Kidney epithelial cell (primary cell): Measurements from ENCODE around the gene RGS5. TPM values are rescaled to one million over a fixed set of nuclear protein-coding genes. Genes with fewer than 3 reads are reported as not detected.

Experiments used
- DNase-seq: peaks from one replicate; pipeline ENCODE4 v3.0.0-alpha.2; 2010; ENCODE audit warnings: low read depth
- H3K27me3 ChIP-seq: 2 replicates; pipeline ENCODE4 v1.6.0; 2011; ENCODE audit warnings: low read length; ENCODE audit not compliant: control insufficient read depth, insufficient read depth
- H3K36me3 ChIP-seq: 2 replicates; pipeline ENCODE4 v1.5.1; 2011; ENCODE audit warnings: low read length; ENCODE audit not compliant: control insufficient read depth, insufficient read depth
- H3K4me3 ChIP-seq: 2 replicates; pipeline ENCODE4 v1.5.1; 2011; ENCODE audit warnings: low read depth, mild to moderate bottlenecking, control low read depth, low read length
- total RNA-seq: library from RNA; depleted of rRNA; stranded (reverse); fragments of >200 nt; gene quantifications from 2 replicates; pipeline ENCODE4 v1.2.3, GENCODE V29; 2015
- TF ChIP-seq, protein P1 (sequence below): IDR thresholded peaks from 2 replicates; pipeline ENCODE4 v1.5.1; 2011; ENCODE audit warnings: mild to moderate bottlenecking, moderate library complexity, low read length, control low read depth, inconsistent platforms; ENCODE audit not compliant: insufficient read depth, poor library complexity, severe bottlenecking

RGS5 gene
- total RNA-seq, 1 donor from 2014 or later, result 1.8 TPM

DNA sequence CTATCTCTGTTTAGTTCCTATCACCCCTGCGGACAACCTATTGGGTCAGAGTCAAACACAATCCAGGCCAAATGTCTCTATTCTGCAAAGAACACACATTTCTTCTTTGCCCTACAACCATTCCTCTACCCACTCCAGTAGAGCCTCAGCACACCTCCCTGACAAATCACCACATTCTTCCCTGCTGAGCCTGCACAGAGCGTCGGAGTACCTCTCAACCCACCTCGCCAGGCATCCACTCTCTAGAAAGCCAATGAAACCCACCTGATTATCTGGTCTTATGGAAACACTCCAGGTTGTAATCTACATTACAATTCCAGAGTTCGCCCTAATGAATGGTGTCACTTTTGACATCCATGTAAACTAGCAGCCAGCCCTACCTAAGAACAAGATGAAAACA is 47.1 kb downstream of the RGS5 start:
- Histone ChIP-seq H3K27me3 (no peaks in the 10 kb centered on the region), H3K4me3 (no peak overlapping the region), H3K36me3 (no peaks in the 10 kb centered on the region)
- no peak for DNase-seq
- TF ChIP-seq, protein P1, sequence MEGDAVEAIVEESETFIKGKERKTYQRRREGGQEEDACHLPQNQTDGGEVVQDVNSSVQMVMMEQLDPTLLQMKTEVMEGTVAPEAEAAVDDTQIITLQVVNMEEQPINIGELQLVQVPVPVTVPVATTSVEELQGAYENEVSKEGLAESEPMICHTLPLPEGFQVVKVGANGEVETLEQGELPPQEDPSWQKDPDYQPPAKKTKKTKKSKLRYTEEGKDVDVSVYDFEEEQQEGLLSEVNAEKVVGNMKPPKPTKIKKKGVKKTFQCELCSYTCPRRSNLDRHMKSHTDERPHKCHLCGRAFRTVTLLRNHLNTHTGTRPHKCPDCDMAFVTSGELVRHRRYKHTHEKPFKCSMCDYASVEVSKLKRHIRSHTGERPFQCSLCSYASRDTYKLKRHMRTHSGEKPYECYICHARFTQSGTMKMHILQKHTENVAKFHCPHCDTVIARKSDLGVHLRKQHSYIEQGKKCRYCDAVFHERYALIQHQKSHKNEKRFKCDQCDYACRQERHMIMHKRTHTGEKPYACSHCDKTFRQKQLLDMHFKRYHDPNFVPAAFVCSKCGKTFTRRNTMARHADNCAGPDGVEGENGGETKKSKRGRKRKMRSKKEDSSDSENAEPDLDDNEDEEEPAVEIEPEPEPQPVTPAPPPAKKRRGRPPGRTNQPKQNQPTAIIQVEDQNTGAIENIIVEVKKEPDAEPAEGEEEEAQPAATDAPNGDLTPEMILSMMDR, result no peak

DNA sequence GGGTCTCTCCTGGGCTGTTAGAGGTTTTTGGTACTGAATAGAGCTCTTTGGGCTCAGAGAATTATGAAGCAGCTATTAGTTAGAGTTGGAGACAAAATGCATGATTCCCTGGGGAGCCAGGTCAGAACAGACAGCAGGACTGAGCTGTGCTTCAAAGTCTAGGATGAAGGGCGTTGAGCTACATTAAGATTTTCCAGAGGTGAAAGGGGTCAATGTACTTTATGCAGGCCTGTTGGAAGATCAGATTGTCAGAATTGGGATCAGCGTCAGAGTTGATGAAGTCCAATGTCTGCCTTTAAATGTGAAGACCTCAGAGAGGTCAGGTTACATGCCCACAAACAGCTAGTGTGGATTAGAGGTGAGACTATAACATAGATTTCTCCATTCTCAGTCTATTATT is 53.8 kb downstream of the RGS5 start:
- H3K27me3 ChIP-seq, result no peaks in the 10 kb centered on the region
- no peak overlapping the region for H3K4me3 ChIP-seq
- TF ChIP-seq, protein P1, result no peak
- DNase-seq, result no peak
- no peaks in the 10 kb centered on the region for H3K36me3 ChIP-seq

DNA sequence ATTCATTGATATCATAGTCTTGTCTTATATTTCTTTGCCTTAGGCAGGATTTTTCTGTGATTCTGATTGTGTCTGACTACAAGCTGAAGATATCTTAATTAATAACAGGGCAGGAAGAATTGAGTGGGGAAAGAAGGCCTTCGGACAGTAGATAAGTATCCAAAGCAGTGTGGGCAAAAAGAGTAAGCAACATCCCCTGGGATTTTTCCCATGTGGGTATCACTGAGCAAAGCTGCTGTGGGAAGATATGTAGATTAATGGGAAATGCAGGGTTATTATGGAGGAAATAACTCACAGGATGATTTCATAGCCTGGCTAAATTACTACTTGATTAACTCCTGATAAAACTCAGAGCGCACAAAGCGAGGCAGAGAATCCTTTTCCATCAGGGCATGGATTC is 55.7 kb downstream of the RGS5 start:
- TF ChIP-seq, protein P1, result no peak
- Histone ChIP-seq H3K27me3 (no peaks in the 10 kb centered on the region), H3K36me3 (no peaks in the 10 kb centered on the region), H3K4me3 (no peak overlapping the region)
- DNase-seq, result no peak

DNA sequence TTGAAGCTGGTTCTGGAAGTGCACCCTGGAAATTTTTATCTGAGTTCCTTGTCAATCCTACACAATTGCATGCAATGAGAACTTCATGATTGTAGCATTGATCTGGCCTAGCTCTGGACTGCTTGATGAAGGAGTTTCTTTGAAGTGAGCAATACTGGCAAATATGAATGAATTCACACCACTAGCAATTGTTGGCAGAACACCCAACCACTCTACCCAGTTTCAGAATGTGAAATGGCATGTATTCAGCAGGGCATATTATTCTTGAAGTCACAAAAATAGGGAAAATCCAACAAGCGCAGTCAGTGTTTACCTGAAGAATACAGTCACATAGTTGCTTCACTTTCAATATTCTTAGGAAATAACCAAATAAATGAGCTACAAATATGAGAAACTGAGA is 57.3 kb downstream of the RGS5 start:
- DNase-seq, result no peak
- Histone ChIP-seq H3K27me3 (no peaks in the 10 kb centered on the region), H3K36me3 (no peaks in the 10 kb centered on the region), H3K4me3 (no peak overlapping the region)
- TF ChIP-seq, protein P1, result no peak

DNA sequence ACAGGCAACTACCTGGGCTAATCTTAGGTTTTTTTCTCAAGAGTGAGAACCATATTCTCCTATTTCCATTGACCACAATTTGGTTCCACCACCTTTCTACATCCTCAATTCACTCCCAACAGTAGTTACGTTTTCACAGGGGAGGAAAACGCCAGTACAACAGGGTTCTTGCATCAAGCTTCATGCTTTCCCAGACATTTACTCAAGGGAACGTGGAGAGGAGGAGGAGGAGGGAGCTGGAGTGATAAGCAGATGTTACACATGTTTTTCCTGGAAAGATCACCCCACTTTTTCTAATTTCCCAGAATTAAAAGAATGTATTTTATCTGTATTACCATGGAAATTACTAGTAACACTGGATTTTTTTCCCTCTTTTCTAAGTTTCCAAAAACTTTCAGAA is 58.3 kb downstream of the RGS5 start:
- TF ChIP-seq, protein P1, result no peak
- no peak for DNase-seq
- Histone ChIP-seq H3K4me3 (no peak overlapping the region), H3K27me3 (no peaks in the 10 kb centered on the region), H3K36me3 (no peaks in the 10 kb centered on the region)

DNA sequence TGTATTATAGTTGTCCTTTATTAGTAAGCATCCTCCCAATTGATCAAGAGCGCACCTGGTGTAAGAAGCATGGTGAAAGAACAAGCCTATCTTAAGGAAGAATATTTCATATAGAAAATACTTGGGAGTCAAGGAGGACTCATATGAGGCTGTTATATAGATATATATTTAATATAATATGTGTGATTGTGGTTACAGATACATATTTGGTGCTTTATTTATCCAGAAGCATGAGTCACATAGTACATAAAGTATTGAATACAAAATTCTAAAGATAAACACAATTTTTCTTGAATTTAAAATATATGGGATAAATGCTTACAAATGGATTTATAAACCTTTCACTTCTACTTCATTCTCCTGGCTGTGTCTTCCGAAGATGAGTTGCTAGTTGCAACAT is 60.6 kb downstream of the RGS5 start:
- TF ChIP-seq, protein P1, result no peak
- no peak for DNase-seq
- Histone ChIP-seq H3K36me3 (no peaks in the 10 kb centered on the region), H3K4me3 (no peak overlapping the region), H3K27me3 (no peaks in the 10 kb centered on the region)
